Osteoblast (primary cell): ENCODE data around the gene UVSSA. TPM values are rescaled to one million over a fixed set of nuclear protein-coding genes. Genes with fewer than 3 reads are reported as not detected.

ENCODE experiments used
- DNase-seq: peaks from one replicate; pipeline ENCODE4 v3.0.0; 2011; ENCODE audit warnings: low spot score, mixed read lengths; ENCODE audit not compliant: insufficient read length; ENCODE audit errors: missing footprints
- H2AFZ ChIP-seq: 2 replicates; pipeline ENCODE4 v1.6.0; 2011; ENCODE audit warnings: mild to moderate bottlenecking, low read length
- H3K27ac ChIP-seq: 2 replicates; pipeline ENCODE4 v1.5.1; 2011; ENCODE audit warnings: mild to moderate bottlenecking, low read depth, low read length, moderate library complexity
- H3K27me3 ChIP-seq: 2 replicates; pipeline ENCODE4 v1.6.0; 2012; ENCODE audit warnings: mild to moderate bottlenecking, control low read depth, inconsistent platforms, low read length, moderate library complexity; ENCODE audit not compliant: insufficient read depth
- H3K36me3 ChIP-seq: 2 replicates; pipeline ENCODE4 v1.5.1; 2011; ENCODE audit warnings: mild to moderate bottlenecking, low read length, control low read depth, moderate library complexity; ENCODE audit not compliant: insufficient read depth
- H3K4me1 ChIP-seq: 2 replicates; pipeline ENCODE4 v1.5.1; 2011; ENCODE audit warnings: mild to moderate bottlenecking, low read length, control low read depth, moderate library complexity; ENCODE audit not compliant: insufficient read depth
- H3K4me2 ChIP-seq: 2 replicates; pipeline ENCODE4 v1.6.0; 2011; ENCODE audit warnings: mild to moderate bottlenecking, low read length; ENCODE audit not compliant: insufficient read depth
- H3K4me3 ChIP-seq: fragments of 200-600 bp; sonication (generic); 3 replicates; pipeline ENCODE4 v1.5.1; 2012; ENCODE audit warnings: mild to moderate bottlenecking, low read length, inconsistent platforms; ENCODE audit not compliant: insufficient read depth
- H3K79me2 ChIP-seq: 2 replicates; pipeline ENCODE4 v1.6.0; 2012; ENCODE audit warnings: mild to moderate bottlenecking, low read length, control low read depth, inconsistent platforms; ENCODE audit not compliant: insufficient read depth
- H3K9me3 ChIP-seq: 2 replicates; pipeline ENCODE4 v1.5.1; 2011; ENCODE audit warnings: low read depth, low read length, control low read depth
- H4K20me1 ChIP-seq: 2 replicates; pipeline ENCODE4 v1.6.0; 2012; ENCODE audit warnings: mild to moderate bottlenecking, low read length, control low read depth; ENCODE audit not compliant: insufficient read depth
- total RNA-seq: library from RNA; depleted of rRNA; stranded (reverse); fragments of >200 nt; gene quantifications from 2 replicates; pipeline ENCODE4 v1.2.3, GENCODE V29; 2012
- TF ChIP-seq, protein P1 (sequence below): IDR thresholded peaks from 2 replicates; pipeline ENCODE4 v1.5.1; 2011; ENCODE audit warnings: mild to moderate bottlenecking, low read depth, low read length, moderate library complexity; ENCODE audit errors: extremely low read depth

Gene UVSSA
- total RNA-seq, 1 donor = 14.8 TPM

DNA sequence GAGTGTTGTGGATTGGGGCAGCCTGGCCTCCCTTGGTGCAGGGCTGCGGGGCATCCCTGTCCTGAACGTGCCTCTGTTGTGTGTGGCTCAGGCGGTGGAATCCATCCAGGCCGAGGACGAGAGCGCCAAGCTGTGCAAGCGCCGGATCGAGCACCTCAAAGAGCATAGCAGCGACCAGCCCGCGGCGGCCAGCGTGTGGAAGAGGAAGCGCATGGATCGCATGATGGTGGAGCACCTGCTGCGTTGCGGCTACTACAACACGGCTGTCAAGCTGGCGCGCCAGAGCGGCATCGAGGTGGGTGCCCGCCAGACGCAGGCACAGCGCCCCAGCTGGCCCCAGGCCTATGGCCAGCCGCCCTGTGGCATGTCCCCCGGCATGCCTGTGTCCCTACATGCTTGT, 31.7 kb upstream of the UVSSA start:
- peaks cover 33% of the 10 kb centered on the region for H4K20me1 ChIP-seq
- no peaks in the 10 kb centered on the region for H3K9me3 ChIP-seq
- TF ChIP-seq, protein P1, sequence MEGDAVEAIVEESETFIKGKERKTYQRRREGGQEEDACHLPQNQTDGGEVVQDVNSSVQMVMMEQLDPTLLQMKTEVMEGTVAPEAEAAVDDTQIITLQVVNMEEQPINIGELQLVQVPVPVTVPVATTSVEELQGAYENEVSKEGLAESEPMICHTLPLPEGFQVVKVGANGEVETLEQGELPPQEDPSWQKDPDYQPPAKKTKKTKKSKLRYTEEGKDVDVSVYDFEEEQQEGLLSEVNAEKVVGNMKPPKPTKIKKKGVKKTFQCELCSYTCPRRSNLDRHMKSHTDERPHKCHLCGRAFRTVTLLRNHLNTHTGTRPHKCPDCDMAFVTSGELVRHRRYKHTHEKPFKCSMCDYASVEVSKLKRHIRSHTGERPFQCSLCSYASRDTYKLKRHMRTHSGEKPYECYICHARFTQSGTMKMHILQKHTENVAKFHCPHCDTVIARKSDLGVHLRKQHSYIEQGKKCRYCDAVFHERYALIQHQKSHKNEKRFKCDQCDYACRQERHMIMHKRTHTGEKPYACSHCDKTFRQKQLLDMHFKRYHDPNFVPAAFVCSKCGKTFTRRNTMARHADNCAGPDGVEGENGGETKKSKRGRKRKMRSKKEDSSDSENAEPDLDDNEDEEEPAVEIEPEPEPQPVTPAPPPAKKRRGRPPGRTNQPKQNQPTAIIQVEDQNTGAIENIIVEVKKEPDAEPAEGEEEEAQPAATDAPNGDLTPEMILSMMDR = no peak
- H3K79me2 ChIP-seq = peaks cover 68% of the 10 kb centered on the region
- no peak overlapping the region for H3K4me3 ChIP-seq
- DNase-seq = no peak
- no peak overlapping the region for H2AFZ ChIP-seq
- no peak overlapping the region for H3K27ac ChIP-seq
- peaks cover 56% of the 10 kb centered on the region for H3K36me3 ChIP-seq
- H3K4me1 ChIP-seq = peaks cover 5% of the 10 kb centered on the region
- H3K4me2 ChIP-seq = no peak overlapping the region
- H3K27me3 ChIP-seq = no peaks in the 10 kb centered on the region

DNA sequence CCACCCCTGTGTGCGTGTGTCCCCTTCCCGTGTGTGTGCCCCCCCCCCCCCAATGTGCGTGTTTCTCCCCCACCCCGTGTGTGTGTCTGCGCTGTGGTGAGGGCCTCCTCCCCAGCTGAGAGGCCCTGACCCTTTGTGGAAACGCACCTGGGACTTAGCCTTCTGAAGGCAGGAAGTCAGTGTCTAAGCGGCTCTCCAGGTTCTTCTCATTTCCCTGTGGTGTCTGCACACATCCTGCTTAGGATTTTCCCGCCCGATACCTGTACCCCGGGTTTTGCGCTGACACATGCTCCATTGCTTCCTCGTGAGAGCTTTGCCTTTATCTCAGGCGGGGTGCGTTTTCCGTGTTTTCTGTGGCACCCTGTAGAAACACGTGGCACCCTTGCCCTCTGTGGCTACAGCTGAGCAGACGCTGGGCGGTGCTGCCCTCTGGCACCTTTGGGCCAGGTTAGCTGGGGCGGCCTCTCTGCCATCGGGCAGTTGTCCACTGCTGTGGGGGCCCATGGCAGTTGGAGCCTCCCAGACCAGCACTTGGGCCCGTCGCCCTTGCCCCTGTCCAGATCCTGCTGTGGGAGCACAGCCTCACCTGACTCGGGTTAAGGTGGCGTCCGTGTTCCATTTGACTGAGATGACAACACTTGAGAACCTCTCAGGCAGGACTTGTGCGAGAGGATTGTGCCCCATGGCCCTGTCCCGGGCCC, 31.0 kb upstream of the UVSSA start:
- TF ChIP-seq, protein P1 = no peak
- peaks cover 56% of the 10 kb centered on the region for H3K36me3 ChIP-seq
- H3K27me3 ChIP-seq = no peaks in the 10 kb centered on the region
- no peak overlapping the region for H3K27ac ChIP-seq
- H3K9me3 ChIP-seq = no peaks in the 10 kb centered on the region
- peaks cover 27% of the 10 kb centered on the region for H4K20me1 ChIP-seq
- no peak overlapping the region for H3K4me3 ChIP-seq
- no peak overlapping the region for H2AFZ ChIP-seq
- DNase-seq = no peak
- no peak overlapping the region for H3K4me2 ChIP-seq
- peaks cover 61% of the 10 kb centered on the region for H3K79me2 ChIP-seq
- no peaks in the 10 kb centered on the region for H3K4me1 ChIP-seq

DNA sequence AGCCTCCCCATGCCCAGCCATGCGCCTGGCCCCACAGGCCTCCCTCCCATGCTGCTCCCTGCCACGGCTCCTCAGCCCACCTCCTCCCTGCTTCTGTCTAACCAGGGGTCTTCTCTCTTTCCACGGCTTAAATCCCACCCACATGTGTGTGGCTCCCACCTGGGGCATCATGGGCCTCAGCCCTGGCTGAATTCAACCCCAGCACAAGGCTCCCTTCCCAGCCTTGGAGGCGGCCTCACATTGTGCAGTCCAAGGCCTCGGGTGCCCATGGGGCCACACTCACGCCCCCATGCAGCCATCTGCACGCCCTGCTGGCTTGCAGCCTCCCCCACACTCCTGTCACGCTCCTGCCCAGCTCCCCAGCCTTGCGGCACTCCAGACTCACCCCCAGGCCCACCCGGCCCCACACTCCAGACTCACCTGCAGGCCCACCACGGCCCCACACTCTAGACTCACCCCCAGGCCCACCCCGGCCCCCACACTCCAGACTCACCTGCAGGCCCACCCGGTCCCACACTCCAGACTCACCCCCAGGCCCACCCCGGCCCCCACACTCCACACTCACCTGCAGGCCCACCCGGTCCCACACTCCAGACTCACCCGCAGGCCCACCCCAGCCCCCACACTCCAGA, 30.4 kb upstream of the UVSSA start:
- Histone ChIP-seq H3K79me2 (peaks cover 61% of the 10 kb centered on the region), H3K36me3 (peaks cover 59% of the 10 kb centered on the region), H3K27me3 (no peaks in the 10 kb centered on the region), H3K4me1 (no peaks in the 10 kb centered on the region), H3K27ac (no peak overlapping the region), H4K20me1 (peaks cover 20% of the 10 kb centered on the region), H3K4me3 (no peak overlapping the region), H3K9me3 (no peaks in the 10 kb centered on the region), H3K4me2 (no peak overlapping the region), H2AFZ (no peak overlapping the region)
- TF ChIP-seq, protein P1 = no peak
- no peak for DNase-seq
